H9 (cell line): ENCODE measurements around the gene ZNF488. TPM values are rescaled to one million over a fixed set of nuclear protein-coding genes. Genes with fewer than 3 reads are reported as not detected.

Source experiments
- DNase-seq: peaks from one replicate; pipeline ENCODE4 v3.0.0-alpha.2; 2017
- H2AFZ ChIP-seq: one replicate; pipeline ENCODE4 v1.6.1; 2013; ENCODE audit warnings: mild to moderate bottlenecking, low read length, control low read depth, moderate library complexity
- H2AK5ac ChIP-seq: 2 replicates; pipeline ENCODE4 v1.6.1; 2013; ENCODE audit warnings: low read length, control low read depth, mixed read lengths; ENCODE audit not compliant: insufficient read length
- H2BK120ac ChIP-seq: one replicate; pipeline ENCODE4 v1.6.1; 2013; ENCODE audit warnings: low read depth, mild to moderate bottlenecking, low read length, control low read depth, inconsistent platforms; ENCODE audit not compliant: poor library complexity, severe bottlenecking
- H2BK12ac ChIP-seq: 2 replicates; pipeline ENCODE4 v1.6.1; 2013; ENCODE audit warnings: low read length, control low read depth, mixed read lengths, low read depth; ENCODE audit not compliant: insufficient read length
- H2BK15ac ChIP-seq: 2 replicates; pipeline ENCODE4 v1.6.1; 2013; ENCODE audit warnings: low read depth, low read length, control low read depth
- H2BK20ac ChIP-seq: one replicate; pipeline ENCODE4 v1.6.1; 2013; ENCODE audit warnings: low read depth, mild to moderate bottlenecking, low read length, control low read depth, inconsistent platforms; ENCODE audit not compliant: poor library complexity, severe bottlenecking
- H2BK5ac ChIP-seq: 2 replicates; pipeline ENCODE4 v1.6.1; 2013; ENCODE audit warnings: low read length, control low read depth, mixed read lengths; ENCODE audit not compliant: insufficient read length
- H3K14ac ChIP-seq: 2 replicates; pipeline ENCODE4 v1.6.1; 2013; ENCODE audit warnings: low read length, control low read depth; ENCODE audit not compliant: insufficient read depth
- H3K18ac ChIP-seq: 2 replicates; pipeline ENCODE4 v1.6.1; 2013; ENCODE audit warnings: low read depth, mild to moderate bottlenecking, mixed read lengths, low read length, control low read depth; ENCODE audit not compliant: insufficient read length
- H3K23ac ChIP-seq: 2 replicates; pipeline ENCODE4 v1.6.1; 2013; ENCODE audit warnings: low read length, control low read depth, mixed read lengths, low read depth; ENCODE audit not compliant: insufficient read length
- H3K23me2 ChIP-seq: 2 replicates; pipeline ENCODE4 v1.6.1; 2013; ENCODE audit warnings: low read depth, mild to moderate bottlenecking, mixed read lengths, low read length, control low read depth; ENCODE audit not compliant: insufficient read length, poor library complexity, severe bottlenecking
- H3K27ac ChIP-seq: 2 replicates; pipeline ENCODE4 v1.5.1; 2013; ENCODE audit warnings: low read length, control low read depth, mixed read lengths, low read depth; ENCODE audit not compliant: insufficient read length
- H3K27me3 ChIP-seq: 2 replicates; pipeline ENCODE4 v1.6.1; 2013; ENCODE audit warnings: low read length, control low read depth, inconsistent platforms; ENCODE audit not compliant: insufficient read depth
- H3K4ac ChIP-seq: 2 replicates; pipeline ENCODE4 v1.6.1; 2013; ENCODE audit warnings: low read depth, mild to moderate bottlenecking, control low read depth, inconsistent platforms, low read length, moderate library complexity
- H3K4me1 ChIP-seq: 2 replicates; pipeline ENCODE4 v1.6.1; 2013; ENCODE audit warnings: low read length, control low read depth, inconsistent platforms; ENCODE audit not compliant: insufficient read depth
- H3K4me2 ChIP-seq: 2 replicates; pipeline ENCODE4 v1.6.1; 2013; ENCODE audit warnings: low read length, control low read depth, mixed read lengths; ENCODE audit not compliant: insufficient read length, insufficient read depth
- H3K56ac ChIP-seq: 2 replicates; pipeline ENCODE4 v1.6.1; 2013; ENCODE audit warnings: low read depth, mild to moderate bottlenecking, mixed read lengths, low read length, control low read depth; ENCODE audit not compliant: insufficient read length
- H3K79me1 ChIP-seq: 2 replicates; pipeline ENCODE4 v1.6.1; 2013; ENCODE audit warnings: low read depth, mild to moderate bottlenecking, moderate library complexity, low read length, control low read depth, inconsistent platforms; ENCODE audit not compliant: insufficient read depth, poor library complexity, severe bottlenecking
- H3K79me2 ChIP-seq: 2 replicates; pipeline ENCODE4 v1.6.1; 2013; ENCODE audit warnings: low read length, control low read depth, inconsistent platforms; ENCODE audit not compliant: insufficient read depth
- H3K9ac ChIP-seq: 2 replicates; pipeline ENCODE4 v1.6.1; 2013; ENCODE audit warnings: low read length, control low read depth, mixed read lengths; ENCODE audit not compliant: insufficient read length; ENCODE audit errors: extremely low read depth
- H3K9me3 ChIP-seq: one replicate; pipeline ENCODE4 v1.6.1; 2013; ENCODE audit warnings: low read depth, low read length, inconsistent platforms; ENCODE audit not compliant: control insufficient read depth
- H3T11ph ChIP-seq: one replicate; pipeline ENCODE4 v1.6.1; 2013; ENCODE audit warnings: mild to moderate bottlenecking, low read length, control low read depth, inconsistent platforms
- H4K20me1 ChIP-seq: one replicate; pipeline ENCODE4 v1.6.1; 2013; ENCODE audit not compliant: control insufficient read depth, insufficient read length, insufficient read depth
- H4K5ac ChIP-seq: 2 replicates; pipeline ENCODE4 v1.6.1; 2013; ENCODE audit warnings: low read depth, mild to moderate bottlenecking, mixed read lengths, low read length, control low read depth; ENCODE audit not compliant: insufficient read length
- H4K8ac ChIP-seq: replicated peaks from 2 replicates; pipeline ENCODE4 v1.6.1; 2013; ENCODE audit warnings: low read length, control low read depth, mixed read lengths, low read depth; ENCODE audit not compliant: insufficient read length
- H4K91ac ChIP-seq: 2 replicates; pipeline ENCODE4 v1.6.1; 2013; ENCODE audit warnings: low read depth, mild to moderate bottlenecking, moderate library complexity, mixed read lengths, low read length, control low read depth; ENCODE audit not compliant: insufficient read length
- H3K27ac Mint-ChIP-seq, 3 experiments: 2 replicates in 2 of 3; 3 replicates in 1 of 3; pipeline ENCODE4 v1.8.0; 2020 to 2021; ENCODE audit warnings: mixed read lengths in 3 of 3, mild to moderate bottlenecking in 1 of 3, moderate library complexity in 1 of 3
- H3K27me3 Mint-ChIP-seq: 2 replicates; pipeline ENCODE4 v1.8.0; 2021; ENCODE audit warnings: low read depth, mild to moderate bottlenecking, moderate library complexity, mixed read lengths
- H3K36me3 Mint-ChIP-seq, 3 experiments: 2 replicates in 2 of 3; 3 replicates in 1 of 3; pipeline ENCODE4 v1.8.0; 2020 to 2021; ENCODE audit warnings: low read depth in 3 of 3, mixed read lengths in 3 of 3; ENCODE audit not compliant: insufficient read depth in 1 of 3
- H3K4me1 Mint-ChIP-seq, 2 experiments: 2 replicates each; pipeline ENCODE4 v1.8.0; 2020; ENCODE audit warnings: mixed read lengths in 2 of 2
- H3K4me3 Mint-ChIP-seq, 2 experiments: 2 replicates in 1 of 2; 3 replicates in 1 of 2; pipeline ENCODE4 v1.8.0; 2020 to 2021; ENCODE audit warnings: mild to moderate bottlenecking in 2 of 2, mixed read lengths in 2 of 2, moderate library complexity in 1 of 2
- H3K9me3 Mint-ChIP-seq, 2 experiments: 2 replicates in 1 of 2; 3 replicates in 1 of 2; pipeline ENCODE4 v1.8.0; 2020; ENCODE audit warnings: mild to moderate bottlenecking in 2 of 2, mixed read lengths in 2 of 2, moderate library complexity in 1 of 2
- CTCF ChIP-seq: fragments of 200-600 bp; sonication (generic); conservative IDR thresholded peaks from 3 replicates; pipeline ENCODE4 v1.8.0; 2021; ENCODE audit warnings: antibody characterized with exemption, mild to moderate bottlenecking
- WGBS: extraction: QIAGEN DNeasy Blood & Tissue Kit; methylation state at CpG from one replicate; pipeline ENCODE4 v1.1.7; 2013; ENCODE audit warnings: missing lambda C conversion rate, low lambda C conversion rate, mixed read lengths; ENCODE audit not compliant: insufficient read length; ENCODE audit errors: extremely low coverage; 5-methylcytosine and 5-hydroxymethylcytosine counted together
- total RNA-seq: library from RNA; stranded (reverse); gene quantifications from 2 replicates; pipeline ENCODE4 v1.2.1, GENCODE V29; 2021

The ZNF488 gene
- total RNA-seq, 1 experiment from 2014 or later, result 2.9 TPM

GRCh38 chr10:47420305-47421056 lies 36.4 kb upstream of the ZNF488 start:
- Histone ChIP-seq H3K23ac (no peak overlapping the region), H4K8ac (no peak overlapping the region), H3K56ac (no peak overlapping the region), H4K20me1 (no peaks in the 10 kb centered on the region), H3K4ac (no peak overlapping the region), H3K4me1 (no peaks in the 10 kb centered on the region; the same call in 1 of the 2 replicates), H3K9ac (no peak overlapping the region), H4K5ac (no peak overlapping the region), H2AFZ (no peak overlapping the region), H3K79me2 (no peaks in the 10 kb centered on the region), H3K27ac (no peak overlapping the region), H3K23me2 (no peaks in the 10 kb centered on the region), H3K9me3 (no peaks in the 10 kb centered on the region), H3K14ac (no peak overlapping the region), H3T11ph (no peak overlapping the region), H2BK12ac (no peak overlapping the region), H2BK5ac (no peak overlapping the region), H2BK120ac (no peak overlapping the region), H2AK5ac (no peak overlapping the region), H3K4me2 (no peak overlapping the region), H4K91ac (no peak overlapping the region), H3K27me3 (no peaks in the 10 kb centered on the region), H2BK15ac (no peak overlapping the region), H2BK20ac (no peak overlapping the region), H3K18ac (peak overlapping the region; percentile 36), H3K79me1 (no peaks in the 10 kb centered on the region)
- no peak for TF ChIP-seq CTCF
- peaks cover 15 to 19% of the 10 kb centered on the region in 2 experiments for H3K4me1 Mint-ChIP-seq
- H3K4me3 Mint-ChIP-seq, result no peak overlapping the region
- no peak for DNase-seq
- peak overlapping the region in 1 of 3 experiments; percentile 29; a peak in 1 of 7 replicates for H3K27ac Mint-ChIP-seq
- no peaks in the 10 kb centered on the region for H3K36me3 Mint-ChIP-seq
- no CpG with 5 or more reads among the region's 14 CpGs for WGBS
- no peaks in the 10 kb centered on the region for H3K27me3 Mint-ChIP-seq
- no peaks in the 10 kb centered on the region; a peak in 1 of 5 replicates for H3K9me3 Mint-ChIP-seq
